Lung (tissue), 12 donors: Measurements from ENCODE around the gene CGNL1. TPM values are rescaled to one million over a fixed set of nuclear protein-coding genes. Genes with fewer than 3 reads are reported as not detected.

Source experiments
- ATAC-seq: fragments of 200-7000 bp; cut with Tn5 transposase; one replicate; pipeline ENCODE4 v1.9.1; 2020; ENCODE audit warnings: moderate number of reproducible peaks; ENCODE audit not compliant: insufficient read depth, low FRiP score
- DNase-seq, 3 donors: peaks; one replicate each; pipeline ENCODE4 v3.0.0-alpha.2; 2013 to 2017
- H3K27ac ChIP-seq, 2 donors: one replicate each; pipeline ENCODE4 v1.5.1; 2013; ENCODE audit warnings: mild to moderate bottlenecking in 2 of 2, moderate library complexity in 2 of 2, control low read depth in 1 of 2, inconsistent platforms in 1 of 2, low read depth in 1 of 2, low read length in 1 of 2
- H3K27me3 ChIP-seq, 3 donors: one replicate each; pipeline ENCODE4 v1.5.1; 2013; ENCODE audit warnings: low read length in 2 of 3; ENCODE audit not compliant: control insufficient read depth in 3 of 3, insufficient read depth in 3 of 3
- H3K36me3 ChIP-seq, 4 donors: one replicate each; pipeline ENCODE4 v1.5.1; 2013; ENCODE audit warnings: low read length in 4 of 4, mild to moderate bottlenecking in 1 of 4, moderate library complexity in 1 of 4; ENCODE audit not compliant: control insufficient read depth in 4 of 4, insufficient read depth in 4 of 4
- H3K4me1 ChIP-seq, 5 donors: one replicate each; pipeline ENCODE4 v1.5.1; 2013; ENCODE audit warnings: low read length in 5 of 5, mild to moderate bottlenecking in 2 of 5, moderate library complexity in 1 of 5; ENCODE audit not compliant: control insufficient read depth in 5 of 5, insufficient read depth in 5 of 5
- H3K4me3 ChIP-seq: one replicate; pipeline ENCODE4 v1.5.1; 2013; ENCODE audit warnings: mild to moderate bottlenecking, control low read depth, moderate library complexity
- H3K9ac ChIP-seq, 2 donors: one replicate each; pipeline ENCODE4 v1.5.1; 2013; ENCODE audit warnings: low read length in 2 of 2, control low read depth in 1 of 2; ENCODE audit not compliant: insufficient read depth in 1 of 2
- H3K9me3 ChIP-seq, 4 donors: one replicate each; pipeline ENCODE4 v1.5.1; 2013; ENCODE audit warnings: low read length in 3 of 4, mild to moderate bottlenecking in 1 of 4, moderate library complexity in 1 of 4; ENCODE audit not compliant: control insufficient read depth in 4 of 4, insufficient read depth in 3 of 4
- CTCF ChIP-seq: IDR thresholded peaks from 2 replicates; pipeline ENCODE4 v1.5.1; 2012; ENCODE audit warnings: mild to moderate bottlenecking; ENCODE audit errors: control extremely low read depth, extremely low read depth
- WGBS, 2 donors: extraction: QIAGEN DNeasy Blood & Tissue Kit; methylation state at CpG; one replicate each; pipeline ENCODE4 v1.1.7; 2013; 5-methylcytosine and 5-hydroxymethylcytosine counted together
- polyA plus RNA-seq, 2 donors: library from polyadenylated mRNA; stranded (reverse); fragments of 200-250 nt; gene quantifications; one replicate each; pipeline ENCODE4 v1.2.1, GENCODE V29; 2013
- total RNA-seq, 2 donors: library from RNA; depleted of rRNA in 1 of 2; stranded (reverse); fragments of >200 nt in 1 of 2; gene quantifications; one replicate each; pipeline ENCODE4 v1.2.1, GENCODE V29; 2014 to 2021
- donor health status: control.
- donor health status: control.
- donor health status: Bipolar disorder and iron deficiency.
- donor health status: healthy.
- donor health status: DM: yes; HTN: yes; CAD: no.

CGNL1 gene
- total and polyA plus RNA-seq, 4 donors = 9.0 to 42.5 (median 22.9) TPM

GRCh38 chr15:57393061-57393460, 16.8 kb downstream of the CGNL1 start:
- no peak for TF ChIP-seq CTCF
- H3K36me3 ChIP-seq = no peaks in the 10 kb centered on the region
- no peak overlapping the region for H3K9ac ChIP-seq
- H3K27ac ChIP-seq = no peak overlapping the region
- no peaks in the 10 kb centered on the region for H3K9me3 ChIP-seq
- 34 to 66% methylated on average over 2 of the region's 2 CpGs for whole genome bisulfite sequencing, 2 donors
- no peak for ATAC-seq
- no peak overlapping the region for H3K4me3 ChIP-seq
- H3K4me1 ChIP-seq = peaks cover 0 to 9% (median 4%) of the 10 kb centered on the region in 5 donors
- no peak for DNase-seq
- no peaks in the 10 kb centered on the region for H3K27me3 ChIP-seq

- H3K27ac ChIP-seq = no peak overlapping the region
- no peak for TF ChIP-seq CTCF
- peaks cover 0 to 6% (median 0%) of the 10 kb centered on the region in 5 donors for H3K4me1 ChIP-seq
- no peaks in the 10 kb centered on the region for H3K9me3 ChIP-seq
- DNase-seq = no peak
- no peaks in the 10 kb centered on the region for H3K36me3 ChIP-seq
- 70 to 84% methylated on average over 6 of the region's 6 CpGs for WGBS, 2 donors
- ATAC-seq = peak; percentile 43
- H3K9ac ChIP-seq = no peak overlapping the region
- H3K27me3 ChIP-seq = no peaks in the 10 kb centered on the region
- H3K4me3 ChIP-seq = no peak overlapping the region
These were observed 19.0 kb downstream of the CGNL1 start for GRCh38 chr15:57395292-57395691.

GRCh38 chr15:57398336-57398735, 22.0 kb downstream of the CGNL1 start:
- Histone ChIP-seq H3K4me1 (peaks cover 0 to 6% (median 2%) of the 10 kb centered on the region in 5 donors), H3K9me3 (peaks cover 0 to 1% (median 0%) of the 10 kb centered on the region in 4 donors), H3K27me3 (no peaks in the 10 kb centered on the region), H3K27ac (no peak overlapping the region), H3K4me3 (no peak overlapping the region), H3K36me3 (no peaks in the 10 kb centered on the region), H3K9ac (no peak overlapping the region)
- no peak for DNase-seq
- 76 to 87% methylated on average over 6 of the region's 6 CpGs for WGBS, 2 donors
- no peak for TF ChIP-seq CTCF
- ATAC-seq = no peak

- DNase-seq (no peak), ATAC-seq (no peak)
- H3K4me3 ChIP-seq = no peak overlapping the region
- no peaks in the 10 kb centered on the region for H3K27me3 ChIP-seq
- H3K9ac ChIP-seq = no peak overlapping the region
- peaks cover 0 to 1% (median 0%) of the 10 kb centered on the region in 4 donors for H3K9me3 ChIP-seq
- H3K27ac ChIP-seq = no peak overlapping the region
- no peaks in the 10 kb centered on the region for H3K36me3 ChIP-seq
- no peak for TF ChIP-seq CTCF
- peaks cover 0 to 7% (median 5%) of the 10 kb centered on the region in 5 donors for H3K4me1 ChIP-seq
- WGBS, 2 donors = 86 to 91% methylated on average over 1 of the region's 1 CpG
These were observed 25.2 kb downstream of the CGNL1 start for GRCh38 chr15:57401546-57401945.
